Natural killer cell treated with Interleukin-12 subunit alpha and Interleukin-12 subunit beta and Interleukin-15 and Interleukin-18, amount 100 ng/mL, for 72 hours (primary cell): Measurements from ENCODE around the gene RPA1. TPM values are rescaled to one million over a fixed set of nuclear protein-coding genes. Genes with fewer than 3 reads are reported as not detected.
"Not testable (repeated sequence)": the region's sequence is repeated elsewhere in the genome, so short reads cannot be mapped to it uniquely, and the experiment has no call there.

ENCODE experiments used
- ATAC-seq, 2 donors: fragments of 150-1000 bp; cut with Tn5 transposase in 1 of 2; sonication (Bioruptor Pico), chemical (Tn5 transposase) in 1 of 2; 2 replicates each; pipeline ENCODE4 v1.10.0; 2021
- DNase-seq: peaks from one replicate; pipeline ENCODE4 v3.0.0; 2022; ENCODE audit warnings: low spot score
- H3K27ac Mint-ChIP-seq, 2 donors: 1 replicate in 1 of 2; 2 replicates in 1 of 2; pipeline ENCODE4 v1.8.0; 2022; ENCODE audit warnings: mixed read lengths in 2 of 2, mild to moderate bottlenecking in 1 of 2, moderate library complexity in 1 of 2
- H3K27me3 Mint-ChIP-seq, 2 donors: 1 replicate in 1 of 2; 2 replicates in 1 of 2; pipeline ENCODE4 v1.8.0; 2022; ENCODE audit warnings: mixed read lengths in 2 of 2
- H3K36me3 Mint-ChIP-seq: one replicate; pipeline ENCODE4 v1.8.0; 2022; ENCODE audit warnings: mixed read lengths
- H3K4me1 Mint-ChIP-seq, 2 donors: 1 replicate in 1 of 2; 2 replicates in 1 of 2; pipeline ENCODE4 v1.8.0; 2022; ENCODE audit warnings: low read depth in 2 of 2, mixed read lengths in 2 of 2, mild to moderate bottlenecking in 1 of 2
- H3K4me3 Mint-ChIP-seq: one replicate; pipeline ENCODE4 v1.8.0; 2022; ENCODE audit warnings: mixed read lengths
- H3K9me3 Mint-ChIP-seq: 2 replicates; pipeline ENCODE4 v1.8.0; 2022; ENCODE audit warnings: mixed read lengths
- total RNA-seq, 2 donors: library from RNA; stranded (reverse); gene quantifications; one replicate each; pipeline ENCODE4 v1.2.3, GENCODE V29; 2022

The RPA1 gene
- total RNA-seq, 2 donors from 2014 or later, result 144 to 169 TPM

DNA sequence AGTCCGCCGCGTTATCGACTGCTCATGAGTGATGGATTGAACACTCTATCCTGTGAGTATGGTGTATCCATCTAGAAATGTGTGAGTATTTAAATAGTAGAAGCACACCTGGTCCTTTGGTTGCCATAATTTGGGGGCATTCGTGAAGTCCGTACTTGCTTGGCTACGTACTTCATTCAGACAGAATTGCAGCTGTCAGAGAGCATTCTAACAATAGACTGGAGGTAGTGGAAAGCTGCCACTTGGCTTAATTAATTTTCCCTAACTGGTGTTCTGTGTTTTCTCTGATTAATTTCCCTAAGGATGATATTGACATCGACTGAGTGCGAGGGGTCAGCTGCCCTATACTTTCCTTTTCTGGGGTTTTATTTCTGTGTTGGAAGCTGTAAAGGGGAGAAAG is 14.1 kb downstream of the RPA1 start:
- H3K27me3 Mint-ChIP-seq, result no peaks in the 10 kb centered on the region
- peaks cover 4% of the 10 kb centered on the region in 2 donors for H3K4me1 Mint-ChIP-seq
- no peak overlapping the region for H3K27ac Mint-ChIP-seq
- DNase-seq, result no peak
- no peak overlapping the region for H3K4me3 Mint-ChIP-seq
- no peak for ATAC-seq
- H3K36me3 Mint-ChIP-seq, result peaks cover 31% of the 10 kb centered on the region
- H3K9me3 Mint-ChIP-seq, result no peaks in the 10 kb centered on the region

DNA sequence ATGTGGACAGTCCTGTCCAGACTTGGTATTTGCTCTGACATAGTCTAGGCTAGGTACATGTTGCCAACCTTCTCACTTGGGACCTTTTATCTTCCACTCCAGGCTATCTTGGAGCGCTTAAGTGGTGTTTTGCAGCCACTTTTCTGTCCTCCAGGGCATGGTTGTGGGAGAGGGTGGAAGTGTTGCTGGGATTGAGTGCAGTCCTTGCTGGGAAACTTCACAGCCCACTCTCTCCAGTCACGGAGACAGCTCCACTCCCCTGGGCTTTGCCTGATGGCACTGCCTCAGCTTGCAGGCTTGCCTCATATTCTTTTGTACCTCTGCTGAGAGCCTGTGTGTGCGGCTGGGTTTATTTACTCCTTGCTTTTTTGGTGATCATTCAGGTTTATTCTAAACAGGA is 17.4 kb downstream of the RPA1 start:
- no peak overlapping the region for H3K4me3 Mint-ChIP-seq
- H3K27me3 Mint-ChIP-seq, result no peaks in the 10 kb centered on the region
- no peak for ATAC-seq
- peaks cover 28% of the 10 kb centered on the region for H3K36me3 Mint-ChIP-seq
- peaks cover 0 to 4% of the 10 kb centered on the region in 2 donors for H3K4me1 Mint-ChIP-seq
- H3K27ac Mint-ChIP-seq, result no peak overlapping the region
- H3K9me3 Mint-ChIP-seq, result no peaks in the 10 kb centered on the region
- no peak for DNase-seq

DNA sequence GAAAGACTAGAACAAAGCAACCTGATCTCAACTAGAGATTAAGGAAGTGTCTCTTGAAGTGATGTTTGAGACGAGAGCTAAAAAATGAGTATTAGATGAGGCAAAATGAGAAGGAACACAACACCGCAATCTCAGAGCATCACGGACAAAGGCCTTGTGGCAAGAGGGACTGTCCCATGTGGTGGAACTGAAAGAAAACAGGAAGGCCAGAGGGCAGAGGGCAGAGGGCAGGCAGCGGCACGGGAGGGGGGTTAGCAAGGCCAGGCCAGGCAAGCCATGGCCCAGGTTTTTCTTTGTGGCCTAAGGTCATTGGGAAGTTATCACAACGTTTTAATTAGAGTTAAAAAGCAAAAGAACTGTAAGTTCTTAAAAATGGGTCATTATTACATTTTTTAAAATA is 22.5 kb downstream of the RPA1 start:
- H3K4me1 Mint-ChIP-seq, result no peaks in the 10 kb centered on the region
- DNase-seq (no peak), ATAC-seq (no peak)
- H3K36me3 Mint-ChIP-seq, result peaks cover 17% of the 10 kb centered on the region
- H3K4me3 Mint-ChIP-seq, result no peak overlapping the region
- no peaks in the 10 kb centered on the region for H3K9me3 Mint-ChIP-seq
- H3K27ac Mint-ChIP-seq, result peak overlapping the region in 1 of 2 donors; percentile 9
- H3K27me3 Mint-ChIP-seq, result no peaks in the 10 kb centered on the region

DNA sequence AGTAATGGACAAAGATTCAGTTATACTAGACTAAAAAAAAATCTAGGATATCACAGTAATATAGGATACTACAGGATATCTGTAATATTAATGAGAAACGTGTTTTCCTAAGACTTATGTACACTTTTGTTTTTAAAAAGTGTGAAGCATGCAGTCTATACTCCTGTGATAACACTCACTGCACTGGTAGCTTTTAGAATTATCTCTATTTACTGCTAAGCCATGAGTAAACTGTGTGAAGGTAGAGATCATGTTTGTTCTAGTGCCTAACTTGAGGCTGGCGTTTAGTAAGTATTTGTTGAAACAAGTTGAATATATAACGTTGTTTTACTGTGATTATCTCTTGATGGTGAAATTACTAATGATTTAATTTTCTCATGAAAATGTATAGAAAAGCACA is 23.9 kb downstream of the RPA1 start:
- H3K27ac Mint-ChIP-seq, result no peak overlapping the region
- H3K4me3 Mint-ChIP-seq, result no peak overlapping the region
- DNase-seq, result no peak
- ATAC-seq, result no peak
- no peaks in the 10 kb centered on the region for H3K27me3 Mint-ChIP-seq
- no peaks in the 10 kb centered on the region for H3K9me3 Mint-ChIP-seq
- H3K36me3 Mint-ChIP-seq, result peaks cover 12% of the 10 kb centered on the region
- no peaks in the 10 kb centered on the region for H3K4me1 Mint-ChIP-seq

DNA sequence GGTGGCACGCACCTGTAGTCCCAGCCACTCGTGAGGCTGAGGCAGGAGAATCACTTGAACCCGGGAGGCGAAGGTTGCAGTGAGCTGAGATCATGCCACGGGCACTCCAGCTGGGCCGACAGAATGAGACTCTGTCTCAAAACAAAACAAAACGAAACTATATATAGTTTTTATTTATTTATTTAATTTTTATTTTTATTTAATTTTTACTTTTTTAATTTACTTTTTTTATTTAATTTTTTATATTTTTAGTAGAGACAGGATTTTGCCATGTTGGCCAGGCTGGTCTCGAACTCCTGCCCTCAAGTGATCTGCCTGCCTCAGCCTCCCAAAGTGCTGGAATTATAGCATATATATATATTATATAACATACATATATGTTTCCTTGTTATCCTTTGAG is 26.7 kb downstream of the RPA1 start:
- H3K36me3 Mint-ChIP-seq, result peaks cover 16% of the 10 kb centered on the region
- H3K4me1 Mint-ChIP-seq, H3K9me3 Mint-ChIP-seq, H3K27ac Mint-ChIP-seq, ATAC-seq, H3K27me3 Mint-ChIP-seq, H3K4me3 Mint-ChIP-seq, DNase-seq: not testable (repeated sequence)

DNA sequence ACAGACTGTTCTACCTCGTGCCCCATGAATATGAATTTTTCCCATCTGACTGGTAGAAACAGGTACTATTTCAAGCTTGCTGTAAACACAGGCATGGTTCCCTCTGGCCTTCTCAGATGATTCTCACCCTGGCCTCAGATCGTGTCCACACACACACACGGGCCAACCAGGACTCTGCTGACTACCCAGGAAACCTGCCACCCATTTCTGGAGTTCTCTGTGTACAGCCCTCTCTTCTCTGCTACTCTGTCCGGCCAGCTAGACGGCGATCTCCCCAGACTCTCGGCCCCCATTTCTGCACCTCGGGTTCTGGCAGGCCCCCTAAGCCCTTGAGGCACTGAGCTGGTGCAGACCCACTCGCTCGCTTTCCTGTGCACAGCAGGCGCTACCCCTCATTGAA is 31.2 kb downstream of the RPA1 start:
- Mint-ChIP-seq H3K4me3 (no peak overlapping the region), H3K4me1 (peaks cover 0 to 2% of the 10 kb centered on the region in 2 donors), H3K27me3 (no peaks in the 10 kb centered on the region), H3K36me3 (peaks cover 4% of the 10 kb centered on the region), H3K9me3 (no peaks in the 10 kb centered on the region), H3K27ac (no peak overlapping the region)
- ATAC-seq (no peak), DNase-seq (no peak)

DNA sequence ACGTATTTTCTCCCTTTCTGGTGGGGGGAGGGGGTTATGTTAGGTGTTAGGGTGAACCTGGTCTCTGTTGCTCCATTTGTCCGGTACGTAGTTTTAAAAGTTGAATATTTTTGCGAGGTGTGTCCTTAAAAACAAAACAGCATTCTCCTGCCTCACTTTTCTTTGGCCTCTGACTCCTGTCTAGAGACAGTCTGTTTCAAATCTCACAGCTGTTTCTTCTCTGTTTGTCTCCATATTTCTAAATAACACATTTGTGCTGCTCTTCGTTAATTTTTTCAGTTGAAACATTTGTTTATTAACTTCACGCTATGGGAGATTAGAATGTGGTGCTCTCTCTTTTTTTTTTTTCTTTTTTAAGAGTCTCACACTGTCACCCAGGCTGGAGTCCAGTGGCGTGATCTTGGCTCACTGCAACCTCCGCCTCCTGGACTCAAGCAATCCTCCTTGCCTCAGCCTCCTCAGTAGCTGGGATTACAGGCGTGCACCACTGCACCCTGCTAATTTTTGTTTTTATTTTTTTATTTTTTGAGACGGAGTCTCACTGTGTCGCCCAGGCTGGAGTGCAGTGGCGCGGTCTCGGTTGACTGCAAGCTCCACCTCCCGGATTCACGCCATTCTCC is 31.7 kb downstream of the RPA1 start:
- no peak overlapping the region for H3K4me3 Mint-ChIP-seq
- no peaks in the 10 kb centered on the region for H3K27me3 Mint-ChIP-seq
- peaks cover 0 to 2% of the 10 kb centered on the region in 2 donors for H3K4me1 Mint-ChIP-seq
- peaks cover 4% of the 10 kb centered on the region for H3K36me3 Mint-ChIP-seq
- no peaks in the 10 kb centered on the region for H3K9me3 Mint-ChIP-seq
- no peak overlapping the region for H3K27ac Mint-ChIP-seq
- DNase-seq (no peak), ATAC-seq (no peak)

DNA sequence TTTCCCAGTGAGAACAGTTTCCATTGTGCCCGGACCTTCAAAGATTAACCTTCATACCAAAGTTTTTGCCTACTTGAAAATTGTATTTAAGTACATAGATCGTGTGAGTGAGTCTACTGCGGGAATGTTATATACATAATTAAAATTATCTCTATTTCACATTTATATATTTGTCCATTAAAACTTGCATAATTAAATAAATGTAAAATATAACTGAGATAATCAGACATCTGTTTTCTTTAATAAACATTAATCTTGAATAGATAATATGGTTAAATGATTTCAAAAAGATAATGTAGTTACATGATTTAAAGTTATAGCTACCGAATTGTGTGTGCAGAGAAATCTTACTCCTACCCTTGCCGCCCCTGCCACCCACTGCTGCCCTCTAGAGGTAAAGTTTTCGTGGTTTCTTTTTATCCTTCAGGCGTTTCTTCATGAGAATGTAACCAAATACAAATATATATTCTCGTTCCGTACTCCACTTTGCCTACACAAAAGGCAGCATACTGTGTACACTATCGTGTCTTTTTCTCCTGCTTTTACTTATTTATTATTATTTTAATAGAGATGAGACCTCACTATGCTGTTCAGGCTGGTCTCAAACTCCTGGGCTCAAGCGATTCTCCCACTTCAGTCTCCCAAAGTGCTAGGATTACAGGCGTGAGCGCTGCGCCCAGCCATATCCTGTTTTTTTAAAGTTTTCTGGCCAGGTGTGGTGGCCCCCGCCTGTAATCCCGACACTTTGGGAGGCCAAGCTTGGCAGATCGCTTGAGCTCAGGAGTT is 35.6 kb downstream of the RPA1 start:
- Mint-ChIP-seq H3K27ac (no peak overlapping the region), H3K9me3 (no peaks in the 10 kb centered on the region), H3K27me3 (no peaks in the 10 kb centered on the region), H3K4me3 (no peak overlapping the region), H3K4me1 (peaks cover 9 to 10% of the 10 kb centered on the region in 2 donors), H3K36me3 (peaks cover 4% of the 10 kb centered on the region)
- DNase-seq (no peak), ATAC-seq (no peak)

DNA sequence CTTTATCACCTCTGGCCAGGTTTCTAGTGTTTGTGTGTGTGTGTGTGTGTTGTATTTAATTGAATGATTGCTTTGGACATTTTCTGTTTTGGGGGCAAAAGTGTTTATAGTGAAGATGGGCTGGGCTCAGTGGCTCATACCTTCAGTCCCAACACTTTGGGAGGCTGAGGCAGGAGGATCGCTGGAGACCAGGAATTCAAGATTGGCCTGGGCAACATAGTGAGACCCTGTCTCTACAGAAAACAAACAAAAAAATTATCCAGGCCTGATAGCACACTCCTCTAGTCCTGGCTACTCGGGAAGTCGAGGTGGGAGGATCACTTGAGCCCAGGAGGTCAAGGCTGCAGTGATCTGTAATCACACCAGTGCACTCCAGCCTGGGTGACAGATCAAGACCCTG is 37.5 kb downstream of the RPA1 start:
- H3K36me3 Mint-ChIP-seq, result peaks cover 5% of the 10 kb centered on the region
- no peak overlapping the region for H3K4me3 Mint-ChIP-seq
- peaks cover 21 to 25% of the 10 kb centered on the region in 2 donors for H3K4me1 Mint-ChIP-seq
- ATAC-seq (no peak), DNase-seq (no peak)
- H3K27me3 Mint-ChIP-seq, result no peaks in the 10 kb centered on the region
- H3K27ac Mint-ChIP-seq, result peak overlapping the region in 1 of 2 donors; percentile 52
- H3K9me3 Mint-ChIP-seq, result no peaks in the 10 kb centered on the region

DNA sequence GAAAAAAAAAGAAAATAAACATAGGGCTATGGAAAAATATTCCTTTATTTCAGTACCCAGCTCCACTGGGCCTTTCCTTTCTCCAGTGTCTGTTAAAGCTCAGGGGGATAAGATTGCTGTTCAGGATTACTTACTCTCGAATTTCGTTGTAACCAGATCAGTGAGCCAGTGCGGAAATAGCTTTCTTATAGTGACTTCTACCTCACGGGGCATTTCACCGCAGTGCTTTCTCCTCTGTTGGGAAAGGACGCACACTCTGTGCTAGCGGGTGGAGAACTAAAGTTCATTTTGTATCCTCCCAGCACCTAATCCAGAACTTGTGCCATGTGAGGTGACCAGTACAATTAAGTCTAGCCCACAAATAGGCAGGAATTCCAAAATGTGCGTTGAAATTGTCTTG is 38.3 kb downstream of the RPA1 start:
- ATAC-seq (no peak), DNase-seq (no peak)
- H3K4me1 Mint-ChIP-seq, result peaks cover 24 to 28% of the 10 kb centered on the region in 2 donors
- no peaks in the 10 kb centered on the region for H3K27me3 Mint-ChIP-seq
- peaks cover 9% of the 10 kb centered on the region for H3K36me3 Mint-ChIP-seq
- no peaks in the 10 kb centered on the region for H3K9me3 Mint-ChIP-seq
- no peak overlapping the region for H3K4me3 Mint-ChIP-seq
- H3K27ac Mint-ChIP-seq, result no peak overlapping the region

DNA sequence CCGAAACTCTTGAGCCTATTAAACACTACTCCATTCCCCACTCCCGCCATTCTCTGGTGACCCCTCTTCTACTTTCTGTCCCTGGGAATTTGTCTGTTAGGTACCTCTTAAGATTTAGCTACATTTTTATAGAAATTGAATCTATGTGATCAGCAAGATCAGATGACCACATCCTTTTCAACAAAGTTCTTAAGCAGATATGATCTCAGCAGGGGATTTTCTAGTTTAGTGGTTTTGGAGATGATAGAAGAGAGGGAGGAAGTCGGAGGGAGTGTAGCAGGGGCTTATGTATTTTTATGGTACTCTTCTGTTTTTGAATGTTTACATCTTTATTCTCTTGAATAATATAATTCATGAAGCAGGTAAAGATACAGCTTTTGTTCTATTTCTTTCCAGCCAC is 40.8 kb downstream of the RPA1 start:
- ATAC-seq (peak; percentile 79 to 85), DNase-seq (no peak)
- peaks cover 29% of the 10 kb centered on the region for H3K36me3 Mint-ChIP-seq
- peak overlapping the region; percentile 71 for H3K4me3 Mint-ChIP-seq
- no peaks in the 10 kb centered on the region for H3K27me3 Mint-ChIP-seq
- H3K27ac Mint-ChIP-seq, result peak overlapping the region; percentile 83 to 84
- no peaks in the 10 kb centered on the region for H3K9me3 Mint-ChIP-seq
- H3K4me1 Mint-ChIP-seq, result peaks cover 30 to 35% of the 10 kb centered on the region in 2 donors

DNA sequence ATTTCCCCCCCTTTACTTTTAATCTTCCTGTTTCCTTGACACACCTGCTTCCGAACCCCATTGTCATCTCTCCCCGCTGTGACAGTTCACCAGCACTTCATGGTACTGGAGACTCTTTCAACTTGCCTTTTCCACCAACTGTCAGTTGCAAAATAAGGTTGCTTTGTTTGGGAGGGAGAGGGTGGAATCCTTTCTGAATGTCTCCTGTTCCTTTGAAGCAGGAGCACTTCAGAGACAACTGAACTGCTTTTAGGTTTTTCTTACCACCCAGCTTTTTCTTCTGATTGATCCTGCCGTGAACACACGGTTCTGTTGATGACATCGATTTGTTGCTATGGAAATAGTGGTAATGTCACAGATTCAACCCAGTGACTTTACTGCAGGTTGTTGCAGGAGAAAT is 42.0 kb downstream of the RPA1 start:
- Mint-ChIP-seq H3K36me3 (peaks cover 33% of the 10 kb centered on the region), H3K27me3 (no peaks in the 10 kb centered on the region), H3K27ac (peak overlapping the region; percentile 83 to 84), H3K4me3 (peak overlapping the region; percentile 63), H3K4me1 (peaks cover 30 to 35% of the 10 kb centered on the region in 2 donors), H3K9me3 (no peaks in the 10 kb centered on the region)
- ATAC-seq, result no peak
- no peak for DNase-seq

DNA sequence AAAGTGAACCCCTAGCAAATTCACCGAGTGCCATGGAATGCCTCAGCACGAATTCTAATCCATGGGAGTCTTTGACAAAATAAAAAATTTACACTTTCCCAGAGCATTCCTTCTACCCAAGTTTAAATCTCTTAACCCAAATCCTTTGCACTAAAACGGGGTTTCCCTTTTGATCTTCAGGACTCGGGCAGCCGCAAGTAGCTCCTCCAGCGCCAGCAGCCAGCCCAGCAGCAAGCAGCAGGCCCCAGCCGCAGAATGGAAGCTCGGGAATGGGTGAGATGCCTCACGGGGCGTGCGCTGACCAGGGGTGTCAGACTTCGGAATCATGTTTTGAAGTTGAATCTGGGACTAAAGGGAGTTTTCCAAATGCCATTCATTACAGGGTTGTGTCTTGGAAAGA is 42.4 kb downstream of the RPA1 start:
- peaks cover 31 to 35% of the 10 kb centered on the region in 2 donors for H3K4me1 Mint-ChIP-seq
- peaks cover 38% of the 10 kb centered on the region for H3K36me3 Mint-ChIP-seq
- ATAC-seq, result no peak
- no peaks in the 10 kb centered on the region for H3K9me3 Mint-ChIP-seq
- H3K27me3 Mint-ChIP-seq, result no peaks in the 10 kb centered on the region
- peak overlapping the region; percentile 83 to 84 for H3K27ac Mint-ChIP-seq
- DNase-seq, result no peak
- H3K4me3 Mint-ChIP-seq, result peak overlapping the region; percentile 63

DNA sequence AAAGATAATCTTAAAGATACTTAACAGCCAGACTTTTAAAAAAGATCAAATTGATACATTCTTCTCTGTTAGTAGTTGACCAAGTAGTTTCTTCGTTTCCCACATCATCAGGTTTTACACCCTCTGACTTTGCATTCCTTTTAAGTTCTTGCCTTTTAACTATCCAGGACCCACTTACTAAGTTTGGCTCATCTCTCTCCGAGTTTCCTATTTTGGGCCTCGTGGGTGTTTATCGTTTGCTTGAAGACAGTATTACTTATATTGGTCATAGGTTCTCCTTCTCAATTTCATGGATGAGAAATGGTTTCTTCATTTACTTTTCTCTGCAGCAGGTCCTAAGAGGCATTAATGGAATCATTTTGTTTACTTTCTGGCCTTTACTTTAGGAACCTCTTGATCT is 43.2 kb downstream of the RPA1 start:
- DNase-seq (no peak), ATAC-seq (no peak)
- peak overlapping the region; percentile 59 for H3K4me3 Mint-ChIP-seq
- peak overlapping the region; percentile 70 to 90 for H3K27ac Mint-ChIP-seq
- no peaks in the 10 kb centered on the region for H3K9me3 Mint-ChIP-seq
- H3K36me3 Mint-ChIP-seq, result peaks cover 39% of the 10 kb centered on the region
- H3K4me1 Mint-ChIP-seq, result peaks cover 31 to 35% of the 10 kb centered on the region in 2 donors
- H3K27me3 Mint-ChIP-seq, result no peaks in the 10 kb centered on the region
